ENCODE data around the gene ZCCHC8.
A peak's percentile ranks its signal among the peaks of the same experiment; 100 is the strongest.
"Not testable (repeated sequence)": the region's sequence is repeated elsewhere in the genome, so short reads cannot be mapped to it uniquely, and the experiment has no call there.

Gene ZCCHC8

GRCh38 chr12:122500685-122501488 lies at the start of gene ZCCHC8:
ZCCHC8 (minus strand) TSS chr12:122500932; CDS start chr12:122500840, 92 bp downstream.
- DNase-seq, result peak; percentile 97

- DNase-seq, result no peak
These were observed 46.6 kb upstream of the ZCCHC8 start for GRCh38 chr12:122547330-122547729.

- no peak for DNase-seq
These were observed 45.1 kb upstream of the ZCCHC8 start for GRCh38 chr12:122545855-122546254.

GRCh38 chr12:122544537-122544936 lies 43.8 kb upstream of the ZCCHC8 start:
- no peak for DNase-seq

- DNase-seq, result no peak
These were observed 37.8 kb upstream of the ZCCHC8 start for GRCh38 chr12:122538496-122538895.

- no peak for DNase-seq
These were observed 36.3 kb upstream of the ZCCHC8 start for GRCh38 chr12:122537021-122537420.

- no peak for DNase-seq
These were observed 33.1 kb upstream of the ZCCHC8 start for GRCh38 chr12:122533856-122534255.

GRCh38 chr12:122528992-122529391 lies 28.3 kb upstream of the ZCCHC8 start:
- no peak for DNase-seq

- DNase-seq, result no peak
These were observed 27.9 kb upstream of the ZCCHC8 start for GRCh38 chr12:122528582-122528981.

- DNase-seq, result peak; percentile 48
These were observed 26.8 kb upstream of the ZCCHC8 start for GRCh38 chr12:122527478-122527944.

- DNase-seq, result peak; percentile 99
These were observed 26.1 kb upstream of the ZCCHC8 start, which contains the start of the genes KNTC1 and RSRC2 for GRCh38 chr12:122526683-122527477. KNTC1 (plus strand) TSS chr12:122527249; CDS start chr12:122530064, 2,815 bp downstream. RSRC2 (minus strand) TSS chr12:122526936; CDS start chr12:122526853, 83 bp downstream.

GRCh38 chr12:122523846-122524718 lies 23.4 kb upstream of the ZCCHC8 start:
- no peak for DNase-seq

- DNase-seq, result no peak
These were observed 22.5 kb upstream of the ZCCHC8 start for GRCh38 chr12:122523280-122523679.

GRCh38 chr12:122520676-122521075 lies 19.9 kb upstream of the ZCCHC8 start:
- no peak for DNase-seq

- no peak for DNase-seq
These were observed 18.7 kb upstream of the ZCCHC8 start for GRCh38 chr12:122519418-122519817.

GRCh38 chr12:122518908-122519307 lies 18.2 kb upstream of the ZCCHC8 start:
- no peak for DNase-seq

- no peak for DNase-seq
These were observed 17.1 kb upstream of the ZCCHC8 start for GRCh38 chr12:122517877-122518276.

GRCh38 chr12:122516544-122517361 lies 16.0 kb upstream of the ZCCHC8 start:
- no peak for DNase-seq

GRCh38 chr12:122515275-122515674 lies 14.5 kb upstream of the ZCCHC8 start:
- DNase-seq, result no peak

GRCh38 chr12:122513660-122514059 lies 12.9 kb upstream of the ZCCHC8 start:
- DNase-seq, result no peak

- DNase-seq, result not testable (repeated sequence)
These were observed 12.3 kb upstream of the ZCCHC8 start for GRCh38 chr12:122513028-122513427.

- no peak for DNase-seq
These were observed 7.4 kb upstream of the ZCCHC8 start for GRCh38 chr12:122508163-122508562.

Data from stimulated activated CD4-positive, alpha-beta T cell treated with anti-CD3 and anti-CD28 coated beads, Interleukin-4, amount 100 ng/mL, for 24 hours (primary cell).